Activated CD8-positive, alpha-beta memory T cell treated with anti-CD3 and anti-CD28 coated beads, Interleukin-2, amount 10 ng/mL, durations not matched to agents 7 days and 5 days (primary cell): ENCODE results near the gene QRICH1. TPM values are rescaled to one million over a fixed set of nuclear protein-coding genes. Genes with fewer than 3 reads are reported as not detected.

ENCODE experiments used
- ATAC-seq: fragments of 150-1000 bp; cut with Tn5 transposase; one replicate; pipeline ENCODE4 v1.10.0; 2021; ENCODE audit warnings: moderate library complexity
- CTCF ChIA-PET: fragments of 350-600 bp; sonication (Branson Sonifier 250); formaldehyde crosslinking; loops from one replicate; lab custom pipeline; 2021; ENCODE audit warnings: antibody characterized with exemption; lab: Charles Lee
- DNase-seq: peaks from one replicate; pipeline ENCODE4 v3.0.0-alpha.2; 2020
- H3K27ac Mint-ChIP-seq: one replicate; pipeline ENCODE4 v1.8.0; 2021; ENCODE audit warnings: mild to moderate bottlenecking, mixed read lengths
- H3K27me3 Mint-ChIP-seq: one replicate; pipeline ENCODE4 v1.8.0; 2021; ENCODE audit warnings: mixed read lengths
- H3K36me3 Mint-ChIP-seq: one replicate; pipeline ENCODE4 v1.8.0; 2021; ENCODE audit warnings: mild to moderate bottlenecking, mixed read lengths
- H3K4me1 Mint-ChIP-seq: one replicate; pipeline ENCODE4 v1.8.0; 2021; ENCODE audit warnings: mixed read lengths
- H3K4me3 Mint-ChIP-seq: one replicate; pipeline ENCODE4 v1.8.0; 2021; ENCODE audit warnings: mild to moderate bottlenecking, moderate library complexity, mixed read lengths
- H3K9me3 Mint-ChIP-seq: one replicate; pipeline ENCODE4 v1.8.0; 2022; ENCODE audit warnings: low read depth, mixed read lengths
- total RNA-seq, 2 experiments: library from RNA; stranded (reverse); gene quantifications; one replicate each; pipeline ENCODE4 v1.2.3, GENCODE V29; 2021

Gene QRICH1
- total RNA-seq, 2 experiments from 2014 or later, result 142 to 149 TPM

DNA sequence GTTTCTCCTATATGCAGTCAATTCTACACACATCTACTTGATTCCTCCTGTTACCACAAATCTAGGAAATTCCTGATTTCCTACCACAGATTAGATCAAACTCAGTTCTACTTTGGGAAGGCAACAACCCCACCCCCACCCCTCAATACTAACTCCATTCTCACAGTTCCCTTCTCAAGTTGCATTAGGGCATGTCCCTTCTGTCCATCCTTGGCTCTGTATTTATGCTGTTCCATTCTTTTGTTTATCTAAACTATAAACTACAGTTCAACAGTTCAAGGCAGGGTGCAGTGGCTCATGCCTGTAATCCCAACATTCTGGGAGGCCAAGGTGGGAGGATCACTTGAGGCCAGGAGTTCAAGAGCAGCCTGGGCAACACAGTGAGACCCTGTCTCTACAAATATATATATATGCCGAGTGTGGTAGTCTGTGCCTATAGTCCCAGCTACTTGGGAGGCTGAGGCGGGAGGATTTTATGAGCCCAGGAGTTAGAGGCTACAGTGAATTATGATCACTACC is 39.5 kb downstream of the QRICH1 start:
- no peaks in the 10 kb centered on the region for H3K27me3 Mint-ChIP-seq
- H3K4me1 Mint-ChIP-seq, result no peaks in the 10 kb centered on the region
- H3K4me3 Mint-ChIP-seq, result no peak overlapping the region
- H3K36me3 Mint-ChIP-seq, result peaks cover 53% of the 10 kb centered on the region
- CTCF ChIA-PET, result no interaction called here
- H3K27ac Mint-ChIP-seq, result no peak overlapping the region
- H3K9me3 Mint-ChIP-seq, result no peaks in the 10 kb centered on the region
- no peak for ATAC-seq
- DNase-seq, result no peak

GRCh38 chr3:49053543-49053942 is 40.3 kb downstream of the QRICH1 start:
- no peaks in the 10 kb centered on the region for H3K4me1 Mint-ChIP-seq
- ATAC-seq (no peak), DNase-seq (no peak)
- H3K36me3 Mint-ChIP-seq, result peaks cover 55% of the 10 kb centered on the region
- H3K4me3 Mint-ChIP-seq, result no peak overlapping the region
- H3K27ac Mint-ChIP-seq, result no peak overlapping the region
- H3K27me3 Mint-ChIP-seq, result no peaks in the 10 kb centered on the region
- no peaks in the 10 kb centered on the region for H3K9me3 Mint-ChIP-seq
- CTCF ChIA-PET, result interaction anchor here (0.8 kb wide), 1 partner anchor 24 kb away, joined by 3 read pairs; the partner anchor contains the start of gene IMPDH2

GRCh38 chr3:49035281-49035680 is 58.6 kb downstream of the QRICH1 start:
- no peaks in the 10 kb centered on the region for H3K27me3 Mint-ChIP-seq
- no peaks in the 10 kb centered on the region for H3K9me3 Mint-ChIP-seq
- no peak for ATAC-seq
- no peak overlapping the region for H3K4me3 Mint-ChIP-seq
- H3K27ac Mint-ChIP-seq, result no peak overlapping the region
- DNase-seq, result no peak
- H3K4me1 Mint-ChIP-seq, result no peaks in the 10 kb centered on the region
- peaks cover 24% of the 10 kb centered on the region for H3K36me3 Mint-ChIP-seq
- CTCF ChIA-PET, result no interaction called here

GRCh38 chr3:49034650-49035049 is 59.2 kb downstream of the QRICH1 start:
- CTCF ChIA-PET, result no interaction called here
- no peak for DNase-seq
- no peak for ATAC-seq
- no peak overlapping the region for H3K4me3 Mint-ChIP-seq
- H3K36me3 Mint-ChIP-seq, result peaks cover 24% of the 10 kb centered on the region
- H3K27ac Mint-ChIP-seq, result no peak overlapping the region
- H3K4me1 Mint-ChIP-seq, result no peaks in the 10 kb centered on the region
- H3K9me3 Mint-ChIP-seq, result no peaks in the 10 kb centered on the region
- no peaks in the 10 kb centered on the region for H3K27me3 Mint-ChIP-seq

- DNase-seq (no peak), ATAC-seq (no peak)
- CTCF ChIA-PET, result interaction anchor here (0.9 to 2.5 kb wide), 3 partner anchors 11 to 45 kb away, joined by 3 to 16 read pairs (median 3); partner anchors contain the start of genes NDUFAF3 and WDR6
- no peaks in the 10 kb centered on the region for H3K27me3 Mint-ChIP-seq
- no peak overlapping the region for H3K4me3 Mint-ChIP-seq
- peaks cover 15% of the 10 kb centered on the region for H3K4me1 Mint-ChIP-seq
- no peak overlapping the region for H3K27ac Mint-ChIP-seq
- no peaks in the 10 kb centered on the region for H3K9me3 Mint-ChIP-seq
- H3K36me3 Mint-ChIP-seq, result peaks cover 29% of the 10 kb centered on the region
Observed at GRCh38 chr3:49032646-49033304, 61.1 kb downstream of the QRICH1 start.

DNA sequence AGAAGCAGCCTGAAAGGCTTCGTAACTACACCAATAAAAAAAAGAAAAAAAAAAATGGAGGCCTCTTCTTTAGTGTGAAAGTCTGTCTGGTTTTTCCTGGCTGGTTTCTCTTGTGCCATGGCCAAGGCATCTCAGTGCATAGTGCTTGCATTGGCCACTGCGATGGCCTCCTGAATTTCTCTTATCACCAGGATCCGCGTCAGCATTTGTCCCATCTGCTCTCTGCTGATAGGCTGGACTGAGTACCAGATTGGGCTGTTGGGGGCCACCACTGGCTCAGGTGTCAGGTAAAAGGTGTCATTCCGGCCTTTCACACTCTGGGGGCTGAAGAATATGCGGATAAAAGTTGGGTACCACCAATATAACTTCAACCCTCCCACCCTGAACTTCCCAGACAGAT is 63.5 kb downstream of the QRICH1 start:
- CTCF ChIA-PET, result interaction anchor here (1.5 to 2.5 kb wide), 2 partner anchors 9 to 39 kb away, joined by 4 to 16 read pairs; partner anchors contain the start of gene NDUFAF3

GRCh38 chr3:49029563-49029884 is 64.3 kb downstream of the QRICH1 start:
- Mint-ChIP-seq H3K27me3 (no peaks in the 10 kb centered on the region), H3K9me3 (no peaks in the 10 kb centered on the region), H3K36me3 (peaks cover 44% of the 10 kb centered on the region), H3K4me1 (peaks cover 42% of the 10 kb centered on the region), H3K4me3 (peak overlapping the region; percentile 89), H3K27ac (peak overlapping the region; percentile 95)
- ATAC-seq, result no peak
- DNase-seq, result no peak
- CTCF ChIA-PET, result interaction anchor here (0.7 to 1.8 kb wide), 5 partner anchors 9 to 64 kb away, joined by 3 to 9 read pairs (median 5); partner anchors contain the start of genes QRICH1 and WDR6

More for the DNA sequence above, 63.5 kb downstream of the QRICH1 start:
- Mint-ChIP-seq H3K4me1 (peaks cover 35% of the 10 kb centered on the region), H3K27me3 (no peaks in the 10 kb centered on the region), H3K36me3 (peaks cover 41% of the 10 kb centered on the region), H3K4me3 (no peak overlapping the region), H3K9me3 (no peaks in the 10 kb centered on the region), H3K27ac (peak overlapping the region; percentile 44)
- ATAC-seq (no peak), DNase-seq (no peak)

- peaks cover 47% of the 10 kb centered on the region for H3K4me1 Mint-ChIP-seq
- DNase-seq (peak; percentile 95), ATAC-seq (peak; percentile 96)
- H3K9me3 Mint-ChIP-seq, result no peaks in the 10 kb centered on the region
- H3K27ac Mint-ChIP-seq, result peak within 1 kb of the TSS; percentile 95
- H3K27me3 Mint-ChIP-seq, result no peaks in the 10 kb centered on the region
- H3K4me3 Mint-ChIP-seq, result peak within 1 kb of the TSS; percentile 89
- H3K36me3 Mint-ChIP-seq, result peaks cover 50% of the 10 kb centered on the region
- CTCF ChIA-PET, result interaction anchor here (0.7 to 1.8 kb wide), 7 partner anchors 8 to 65 kb away, joined by 3 to 9 read pairs (median 4); partner anchors contain the start of genes QRICH1 and WDR6
Observed at GRCh38 chr3:49028673-49029562, 65.0 kb downstream of the QRICH1 start, which contains the start of gene IMPDH2. Gene IMPDH2 (minus strand): TSS chr3:49029398. CDS start chr3:49029350, 48 bp downstream.

- Mint-ChIP-seq H3K36me3 (peaks cover 55% of the 10 kb centered on the region), H3K4me3 (peak overlapping the region; percentile 89), H3K4me1 (peaks cover 52% of the 10 kb centered on the region), H3K9me3 (no peaks in the 10 kb centered on the region), H3K27ac (peak overlapping the region; percentile 95), H3K27me3 (no peaks in the 10 kb centered on the region)
- DNase-seq, result peak; percentile 39
- no peak for ATAC-seq
- CTCF ChIA-PET, result interaction anchor here (1.1 to 1.8 kb wide), 4 partner anchors 21 to 65 kb away, joined by 4 to 9 read pairs (median 4); partner anchors contain the start of genes QRICH1 and WDR6
Observed at GRCh38 chr3:49028298-49028672, 65.6 kb downstream of the QRICH1 start.

DNA sequence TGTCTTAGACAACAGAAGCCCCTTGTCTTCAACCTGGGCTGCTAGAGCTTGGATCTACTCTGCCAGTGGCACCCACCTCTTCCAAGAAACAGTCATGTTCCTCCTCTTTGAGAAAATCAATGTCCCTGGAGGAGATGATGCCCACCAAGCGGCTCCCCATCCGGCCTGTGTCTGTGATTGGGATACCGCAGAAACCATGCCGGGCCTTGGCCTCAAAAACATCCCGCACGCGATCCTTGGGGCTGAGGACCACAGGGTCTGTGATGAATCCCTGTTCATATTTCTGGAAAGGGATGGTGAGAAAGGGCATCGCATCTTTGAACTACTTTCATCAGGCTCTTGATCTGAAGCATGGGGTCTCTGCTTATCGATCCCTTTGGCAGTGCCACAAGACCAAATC is 66.2 kb downstream of the QRICH1 start:
- ATAC-seq (no peak), DNase-seq (no peak)
- Mint-ChIP-seq H3K36me3 (peaks cover 57% of the 10 kb centered on the region), H3K4me3 (no peak overlapping the region), H3K4me1 (peaks cover 58% of the 10 kb centered on the region), H3K27ac (peak overlapping the region; percentile 95), H3K27me3 (no peaks in the 10 kb centered on the region), H3K9me3 (no peaks in the 10 kb centered on the region)
- CTCF ChIA-PET, result interaction anchor here (1.2 to 1.4 kb wide), 2 partner anchors 38 to 40 kb away, joined by 3 to 4 read pairs; no protein-coding TSS in a partner anchor

DNA sequence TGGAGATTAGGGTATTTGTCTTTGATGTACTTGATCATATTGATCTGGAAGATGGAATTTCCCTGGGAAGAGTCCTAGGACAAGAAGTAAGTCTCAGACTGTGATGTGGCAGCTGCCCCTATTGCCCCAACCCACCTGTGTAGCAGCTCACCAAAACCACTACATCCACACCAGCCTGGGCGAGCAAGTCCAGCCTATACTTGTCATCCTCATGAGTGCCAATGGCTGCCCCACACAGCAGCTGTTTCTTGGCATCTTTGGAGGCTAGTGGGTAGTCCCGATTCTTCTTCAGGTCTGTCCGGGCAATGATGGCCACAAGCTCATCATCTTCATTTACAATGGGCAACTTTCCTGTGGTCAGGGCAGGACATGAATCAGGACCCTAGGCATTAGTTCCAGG is 67.3 kb downstream of the QRICH1 start:
- no peak overlapping the region for H3K4me3 Mint-ChIP-seq
- ATAC-seq (no peak), DNase-seq (no peak)
- H3K9me3 Mint-ChIP-seq, result no peaks in the 10 kb centered on the region
- peaks cover 50% of the 10 kb centered on the region for H3K36me3 Mint-ChIP-seq
- peaks cover 60% of the 10 kb centered on the region for H3K4me1 Mint-ChIP-seq
- H3K27me3 Mint-ChIP-seq, result no peaks in the 10 kb centered on the region
- H3K27ac Mint-ChIP-seq, result peak overlapping the region; percentile 25
- CTCF ChIA-PET, result interaction anchor here (1.4 kb wide), 1 partner anchor 39 kb away, joined by 3 read pairs; no protein-coding TSS in a partner anchor

GRCh38 chr3:49025793-49026520 is 67.9 kb downstream of the QRICH1 start:
- Mint-ChIP-seq H3K27me3 (no peaks in the 10 kb centered on the region), H3K9me3 (no peaks in the 10 kb centered on the region), H3K4me3 (no peak overlapping the region), H3K36me3 (peaks cover 50% of the 10 kb centered on the region), H3K27ac (peak overlapping the region; percentile 47), H3K4me1 (peaks cover 60% of the 10 kb centered on the region)
- ATAC-seq, result no peak
- CTCF ChIA-PET, result interaction anchor here (0.8 to 9.4 kb wide), 4 partner anchors 13 to 38 kb away, joined by 3 to 88 read pairs (median 3); partner anchors contain the start of gene P4HTM
- no peak for DNase-seq
